Stimulated activated CD8-positive, alpha-beta memory T cell treated with anti-CD3 and anti-CD28 coated beads, Interleukin-12 subunit alpha, Interleukin-12 subunit beta, amount 100 ng/mL, for 1 hour (primary cell): ENCODE measurements around the gene EEF2K.

ENCODE experiments used
- DNase-seq: peaks from one replicate; pipeline ENCODE4 v3.0.0-alpha.2; 2020; ENCODE audit warnings: low read depth

EEF2K gene

GRCh38 chr16:22253272-22253671, 47.2 kb downstream of the EEF2K start:
- no peak for DNase-seq

- no peak for DNase-seq
These were observed 49.3 kb downstream of the EEF2K start for GRCh38 chr16:22255335-22255734.

- no peak for DNase-seq
These were observed 51.4 kb downstream of the EEF2K start for GRCh38 chr16:22257440-22257839.

- no peak for DNase-seq
These were observed 54.4 kb downstream of the EEF2K start for GRCh38 chr16:22260490-22260889.

GRCh38 chr16:22262460-22262859, 56.4 kb downstream of the EEF2K start:
- DNase-seq: no peak

GRCh38 chr16:22264786-22265185, 58.7 kb downstream of the EEF2K start:
- no peak for DNase-seq

GRCh38 chr16:22265351-22265750, 59.3 kb downstream of the EEF2K start:
- DNase-seq: no peak

- no peak for DNase-seq
These were observed 60.5 kb downstream of the EEF2K start for GRCh38 chr16:22266546-22266945.

- DNase-seq: no peak
These were observed 61.7 kb downstream of the EEF2K start for GRCh38 chr16:22267764-22268163.

GRCh38 chr16:22270525-22270924, 64.4 kb downstream of the EEF2K start:
- no peak for DNase-seq

- DNase-seq: no peak
These were observed 67.0 kb downstream of the EEF2K start for GRCh38 chr16:22272870-22273650.

GRCh38 chr16:22274916-22275315, 68.8 kb downstream of the EEF2K start:
- no peak for DNase-seq

GRCh38 chr16:22278441-22279230, 72.6 kb downstream of the EEF2K start:
- DNase-seq: no peak

GRCh38 chr16:22282254-22282892, 76.3 kb downstream of the EEF2K start:
- no peak for DNase-seq

GRCh38 chr16:22284637-22285036, 78.6 kb downstream of the EEF2K start:
- no peak for DNase-seq

- DNase-seq: no peak
These were observed 79.0 kb downstream of the EEF2K start for GRCh38 chr16:22285080-22285479.

GRCh38 chr16:22291020-22291419, 84.9 kb downstream of the EEF2K start:
- no peak for DNase-seq

GRCh38 chr16:22291860-22292318, 85.8 kb downstream of the EEF2K start:
- no peak for DNase-seq

- no peak for DNase-seq
These were observed 86.2 kb downstream of the EEF2K start for GRCh38 chr16:22292320-22292719.

GRCh38 chr16:22293137-22294106, 87.3 kb downstream of the EEF2K start:
- DNase-seq: no peak
